OCI-LY3 (cell line): ENCODE results near the gene NSD1.

Source experiments
- H2AFZ ChIP-seq: fragments of 200-600, 300-600 bp; shearing (Covaris generic); 2 replicates; pipeline ENCODE4 v1.6.0; 2014; ENCODE audit warnings: antibody characterized with exemption, low read depth, low read length
- H3K27ac ChIP-seq: fragments of 200-600, 300-600 bp; sonication (generic); 2 replicates; pipeline ENCODE4 v1.5.1; 2014; ENCODE audit warnings: mild to moderate bottlenecking, low read length, moderate library complexity, mixed read lengths
- H3K27me3 ChIP-seq: fragments of 200-600, 300-600 bp; sonication (generic); 2 replicates; pipeline ENCODE4 v1.6.1; 2014; ENCODE audit warnings: low read depth, low read length, mixed read lengths
- H3K36me3 ChIP-seq: fragments of 200-600, 300-600 bp; sonication (generic); replicated peaks from 2 replicates; pipeline ENCODE3; 2014; ENCODE audit warnings: low read depth, low read length, mixed read lengths
- H3K4me1 ChIP-seq: fragments of 300-600, 200-600 bp; sonication (generic); 2 replicates; pipeline ENCODE4 v1.6.1; 2014; ENCODE audit warnings: low read length, mixed read lengths
- H3K4me2 ChIP-seq: fragments of 200-600, 300-600 bp; sonication (generic); 2 replicates; pipeline ENCODE4 v1.6.1; 2014; ENCODE audit warnings: low read length, mixed read lengths
- H3K4me3 ChIP-seq: fragments of 300-600, 200-600 bp; sonication (generic); 2 replicates; pipeline ENCODE4 v1.5.1; 2014; ENCODE audit warnings: antibody characterized with exemption, mild to moderate bottlenecking, low read length, moderate library complexity
- H3K79me2 ChIP-seq: fragments of 300-600, 200-600 bp; shearing (Covaris generic); 2 replicates; pipeline ENCODE4 v1.6.1; 2014; ENCODE audit warnings: mild to moderate bottlenecking, low read length, mixed read lengths
- H3K9ac ChIP-seq: fragments of 300-600, 200-600 bp; shearing (Covaris generic); 2 replicates; pipeline ENCODE4 v1.6.0; 2014; ENCODE audit warnings: mild to moderate bottlenecking, low read length, moderate library complexity
- H3K9me3 ChIP-seq: fragments of 200-600, 300-600 bp; shearing (Covaris generic); 2 replicates; pipeline ENCODE4 v1.6.1; 2014; ENCODE audit warnings: low read length, mixed read lengths; ENCODE audit not compliant: insufficient read depth
- H4K20me1 ChIP-seq: fragments of 200-600, 300-600 bp; sonication (generic); 2 replicates; pipeline ENCODE4 v1.6.1; 2016; ENCODE audit warnings: low read length, mixed read lengths; ENCODE audit not compliant: insufficient read depth
- CTCF ChIP-seq: fragments of 200-600, 300-600 bp; sonication (generic); IDR thresholded peaks from 2 replicates; pipeline ENCODE4 v1.5.1; 2014; ENCODE audit warnings: antibody characterized with exemption, low read length, low read depth
- EZH2phosphoT487 ChIP-seq: fragments of 200-600 bp; shearing (Covaris generic); IDR thresholded peaks from 2 replicates; pipeline ENCODE4 v1.6.1; 2018; ENCODE audit warnings: antibody characterized with exemption, mixed run types, low read depth

Gene NSD1

GRCh38 chr5:177349362-177349647 lies 215.7 kb downstream of the NSD1 start:
- no peak for TF ChIP-seq EZH2phosphoT487
- TF ChIP-seq CTCF, result no peak
- H3K4me1 ChIP-seq, result peaks cover 20% of the 10 kb centered on the region
- H3K4me2 ChIP-seq, result no peak overlapping the region
- peaks cover 6% of the 10 kb centered on the region for H3K36me3 ChIP-seq
- no peak overlapping the region for H3K9ac ChIP-seq
- H3K79me2 ChIP-seq, result peaks cover 59% of the 10 kb centered on the region
- H2AFZ ChIP-seq, result no peak overlapping the region
- no peak overlapping the region for H3K27ac ChIP-seq
- H3K27me3 ChIP-seq, result no peaks in the 10 kb centered on the region
- 0 out of 2 replicates have a peak, but pooled peaks cover 6% of the 10 kb centered on the region for H4K20me1 ChIP-seq
- no peak overlapping the region for H3K4me3 ChIP-seq
- no peaks in the 10 kb centered on the region for H3K9me3 ChIP-seq

- Histone ChIP-seq H3K36me3 (peaks cover 6% of the 10 kb centered on the region), H3K4me1 (peaks cover 20% of the 10 kb centered on the region), H3K27me3 (no peaks in the 10 kb centered on the region), H3K4me2 (peak overlapping the region; percentile 97), H3K27ac (no peak overlapping the region), H3K79me2 (peaks cover 57% of the 10 kb centered on the region), H2AFZ (no peak overlapping the region), H3K9me3 (no peaks in the 10 kb centered on the region), H4K20me1 (0 out of 2 replicates have a peak, but pooled peaks cover 6% of the 10 kb centered on the region), H3K4me3 (no peak overlapping the region), H3K9ac (no peak overlapping the region)
- no peak for TF ChIP-seq EZH2phosphoT487
- no peak for TF ChIP-seq CTCF
These were observed 216.2 kb downstream of the NSD1 start for GRCh38 chr5:177349762-177350161.
